Ishikawa (cell line): Measurements from ENCODE around the gene ABHD1.

Experiments
- RAD21 ChIP-seq: IDR thresholded peaks from 2 replicates; pipeline ENCODE4 v1.6.1; 2012; ENCODE audit warnings: low read depth
- REST ChIP-seq: IDR thresholded peaks from 2 replicates; pipeline ENCODE4 v1.6.1; 2012; ENCODE audit warnings: low read depth, mild to moderate bottlenecking

GRCh38 chr2:27150639-27151230 lies 27.1 kb downstream of the ABHD1 start:
- TF ChIP-seq RAD21, result no peak
- no peak for TF ChIP-seq REST
